ENCODE data around the gene SLCO4A1.

SLCO4A1 gene

DNA sequence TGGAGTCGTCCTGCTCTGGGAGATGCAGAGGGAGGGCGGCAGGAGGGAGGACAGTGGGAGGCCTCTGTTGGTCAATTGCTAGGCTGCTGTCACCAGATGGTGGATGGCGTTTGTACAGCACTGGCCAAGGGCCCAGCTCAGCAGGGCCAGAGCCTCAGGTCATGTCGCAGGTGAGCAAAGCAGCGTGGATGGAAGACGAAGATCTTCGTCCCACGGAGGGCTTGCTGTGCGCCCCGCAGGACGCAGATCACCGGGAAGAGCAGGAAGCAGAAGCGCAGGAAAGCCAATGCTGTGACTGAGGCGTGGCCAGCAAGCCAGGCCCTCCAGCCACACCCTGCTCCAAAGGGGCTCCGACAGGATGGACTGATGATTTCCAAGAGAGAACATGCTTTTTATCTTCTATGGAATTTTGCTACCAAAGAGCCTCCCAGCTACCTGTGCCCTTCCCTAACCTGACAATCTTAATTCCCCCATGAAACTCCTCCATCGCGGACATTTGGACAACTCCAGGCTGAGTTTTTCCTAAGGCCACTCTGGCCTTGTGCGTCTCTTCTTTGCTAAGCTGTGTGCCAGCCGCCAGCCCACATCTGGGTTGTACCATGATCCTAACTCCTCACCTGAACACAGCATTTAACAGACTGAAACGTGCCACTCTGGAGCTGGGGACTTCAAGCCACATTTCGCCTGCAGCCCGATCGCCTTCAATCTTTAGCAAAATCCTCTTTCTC, 3.5 kb upstream of the SLCO4A1 start:
- TF ChIP-seq, protein P1, sequence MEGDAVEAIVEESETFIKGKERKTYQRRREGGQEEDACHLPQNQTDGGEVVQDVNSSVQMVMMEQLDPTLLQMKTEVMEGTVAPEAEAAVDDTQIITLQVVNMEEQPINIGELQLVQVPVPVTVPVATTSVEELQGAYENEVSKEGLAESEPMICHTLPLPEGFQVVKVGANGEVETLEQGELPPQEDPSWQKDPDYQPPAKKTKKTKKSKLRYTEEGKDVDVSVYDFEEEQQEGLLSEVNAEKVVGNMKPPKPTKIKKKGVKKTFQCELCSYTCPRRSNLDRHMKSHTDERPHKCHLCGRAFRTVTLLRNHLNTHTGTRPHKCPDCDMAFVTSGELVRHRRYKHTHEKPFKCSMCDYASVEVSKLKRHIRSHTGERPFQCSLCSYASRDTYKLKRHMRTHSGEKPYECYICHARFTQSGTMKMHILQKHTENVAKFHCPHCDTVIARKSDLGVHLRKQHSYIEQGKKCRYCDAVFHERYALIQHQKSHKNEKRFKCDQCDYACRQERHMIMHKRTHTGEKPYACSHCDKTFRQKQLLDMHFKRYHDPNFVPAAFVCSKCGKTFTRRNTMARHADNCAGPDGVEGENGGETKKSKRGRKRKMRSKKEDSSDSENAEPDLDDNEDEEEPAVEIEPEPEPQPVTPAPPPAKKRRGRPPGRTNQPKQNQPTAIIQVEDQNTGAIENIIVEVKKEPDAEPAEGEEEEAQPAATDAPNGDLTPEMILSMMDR (IDR thresholded peaks at IDR 0.05; ENCODE audit: low read depth, low read length, missing control alignments), result no peak
- no peak overlapping the region for H3K4me3 ChIP-seq (ENCODE audit: low read depth, low read length)
- DNase-seq (ENCODE audit: low read depth), result no peak

GRCh38 chr20:62639765-62640164, 2.5 kb upstream of the SLCO4A1 start:
- H3K4me3 ChIP-seq (ENCODE audit: low read depth, low read length), result no peak overlapping the region
- DNase-seq (ENCODE audit: low read depth), result no peak
- TF ChIP-seq, protein P1 (IDR thresholded peaks at IDR 0.05; ENCODE audit: low read depth, low read length, missing control alignments), result no peak

- DNase-seq (ENCODE audit: low read depth), result no peak
- TF ChIP-seq, protein P1 (IDR thresholded peaks at IDR 0.05; ENCODE audit: low read depth, low read length, missing control alignments), result no peak
- no peak overlapping the region for H3K4me3 ChIP-seq (ENCODE audit: low read depth, low read length)
Measured at GRCh38 chr20:62640870-62641269, 1.4 kb upstream of the SLCO4A1 start.

- TF ChIP-seq, protein P1 (IDR thresholded peaks at IDR 0.05; ENCODE audit: low read depth, low read length, missing control alignments), result no peak
- peak overlapping the region; percentile 86 for H3K4me3 ChIP-seq (ENCODE audit: low read depth, low read length)
- DNase-seq (ENCODE audit: low read depth), result no peak
Measured at GRCh38 chr20:62641321-62642050, 817 bp upstream of the SLCO4A1 start.

- no peak for DNase-seq (ENCODE audit: low read depth)
Measured at GRCh38 chr20:62642666-62643520, 590 bp downstream of the SLCO4A1 start.

DNA sequence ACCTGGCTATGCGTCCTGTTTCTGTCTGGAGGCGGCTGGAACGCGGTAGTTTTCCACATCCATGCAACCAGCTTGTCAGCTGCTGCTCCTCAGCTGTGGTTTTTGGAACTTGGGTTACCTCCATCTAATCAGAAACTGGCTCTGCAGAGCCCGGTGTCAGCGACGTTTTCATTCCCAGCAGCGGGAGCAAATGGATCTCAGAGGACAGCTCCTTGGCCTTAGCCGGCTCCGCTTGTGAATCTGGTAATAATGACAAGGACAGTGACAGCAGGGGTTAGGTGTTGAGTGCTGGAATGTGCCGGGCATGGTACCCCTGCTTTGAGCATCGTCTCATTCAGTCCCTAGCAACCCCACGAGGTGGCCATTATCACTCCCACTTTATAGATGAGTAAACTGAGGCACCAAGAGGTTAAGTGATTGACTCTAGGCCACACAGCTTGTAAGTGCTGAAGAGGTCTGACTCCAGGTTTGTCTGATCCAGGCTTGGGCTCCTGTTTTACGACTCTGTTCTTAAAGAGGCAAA, 1.3 kb downstream of the SLCO4A1 start:
- peak overlapping the region; percentile 86 for H3K4me3 ChIP-seq (ENCODE audit: low read depth, low read length)
- TF ChIP-seq, protein P1 (IDR thresholded peaks at IDR 0.05; ENCODE audit: low read depth, low read length, missing control alignments), result no peak
- no peak for DNase-seq (ENCODE audit: low read depth)

More at GRCh38 chr20:62642666-62643520, 590 bp downstream of the SLCO4A1 start:
- TF ChIP-seq, protein P1 (IDR thresholded peaks at IDR 0.05; ENCODE audit: low read depth, low read length, missing control alignments), result no peak
- H3K4me3 ChIP-seq (ENCODE audit: low read depth, low read length), result peak overlapping the region; percentile 86

Measured in GM12864 (cell line).